GM21367 (cell line): ENCODE results near the gene MFSD6.

Experiments
- ATAC-seq: cut with Tn5 transposase; IDR thresholded peaks from one replicate; pipeline ENCODE4 v1.9.1; 2021; ENCODE audit not compliant: unreplicated experiment

MFSD6 gene

DNA sequence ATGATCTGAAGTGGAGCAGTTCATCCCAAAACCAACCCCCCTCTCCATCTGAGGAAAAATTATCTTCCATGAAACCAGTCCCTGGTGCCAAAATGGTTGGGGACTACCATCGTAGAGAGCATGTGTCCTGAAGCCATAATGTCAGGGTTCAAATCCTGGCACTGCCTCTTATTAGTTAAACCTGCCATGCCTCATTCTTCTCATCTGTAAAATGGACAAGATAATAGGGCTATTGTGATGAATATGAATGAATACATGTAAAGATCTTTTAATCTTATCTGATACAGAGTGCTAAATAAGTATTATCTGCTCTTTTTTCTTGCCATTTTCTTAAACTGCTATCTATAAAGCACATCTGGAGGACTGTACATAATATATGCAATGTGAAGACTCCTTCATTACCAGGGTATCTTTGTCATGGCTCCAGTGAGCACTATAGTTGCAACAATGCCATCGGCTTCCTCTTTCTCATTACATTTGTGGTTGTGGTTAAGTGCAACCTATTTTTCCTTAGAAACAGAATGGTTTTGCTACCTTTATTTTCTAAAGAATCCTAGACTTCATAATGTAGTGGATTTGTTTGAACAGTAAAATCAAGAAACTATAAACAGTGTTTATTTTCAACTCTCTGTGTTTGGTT is 27.0 kb downstream of the MFSD6 start:
- no peak for ATAC-seq

GRCh38 chr2:190436557-190436956 is 28.4 kb downstream of the MFSD6 start:
- ATAC-seq = no peak

DNA sequence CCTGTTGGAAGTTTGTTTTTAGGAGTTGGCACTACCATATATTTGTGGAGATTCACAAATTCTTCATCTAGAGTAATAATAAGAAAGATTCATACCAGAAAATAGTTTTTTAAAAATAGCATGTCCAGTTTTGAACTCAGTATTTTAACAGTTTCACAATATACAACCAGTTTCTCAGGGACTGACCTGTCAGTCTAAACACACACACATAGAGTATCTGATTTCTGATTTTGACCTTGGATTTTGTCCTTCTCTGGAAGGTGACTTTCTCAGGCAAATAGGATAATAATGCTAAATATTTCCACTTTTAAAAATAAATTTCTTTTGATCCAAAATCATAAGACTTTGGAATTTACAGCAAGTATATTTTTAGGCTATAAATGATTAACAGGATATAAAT is 32.0 kb downstream of the MFSD6 start:
- ATAC-seq = no peak

DNA sequence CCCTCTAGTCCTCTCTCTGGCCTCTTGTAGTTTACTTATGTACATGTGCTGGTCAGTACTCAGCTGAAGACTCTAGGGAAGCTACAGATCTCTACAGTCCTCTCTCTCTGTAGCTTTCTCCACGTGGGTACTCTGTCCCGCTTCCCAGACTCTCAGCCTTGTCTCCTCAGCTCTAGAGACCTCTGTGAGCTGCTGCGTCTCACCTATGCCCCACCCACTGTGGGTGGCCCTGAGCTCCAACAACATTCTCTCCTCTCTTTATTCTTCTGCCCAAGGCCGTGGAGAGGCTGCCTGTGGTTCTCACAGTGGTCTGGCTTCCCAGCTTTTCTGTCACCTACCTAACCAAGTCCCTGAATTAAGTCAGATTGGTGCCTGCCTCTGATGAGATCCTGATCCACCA is 33.4 kb downstream of the MFSD6 start:
- ATAC-seq = no peak

DNA sequence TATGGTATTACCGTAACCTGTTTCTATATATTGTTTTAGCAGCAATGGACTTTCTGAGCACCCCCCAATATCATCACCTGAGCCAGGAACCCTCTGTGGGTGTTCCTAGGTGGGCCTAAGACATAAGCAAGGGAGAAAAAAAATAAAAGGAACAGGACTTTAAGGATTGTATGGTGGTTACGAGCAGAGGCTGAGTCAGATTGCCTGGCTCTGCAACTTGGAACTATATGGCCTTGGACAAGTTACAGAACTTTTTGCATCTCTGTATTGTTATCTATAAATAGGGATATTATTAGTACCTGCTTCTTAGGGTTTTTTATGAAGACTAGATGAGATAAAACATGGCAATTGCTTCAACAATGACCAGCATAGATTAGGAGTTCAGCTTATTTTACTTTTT is 34.9 kb downstream of the MFSD6 start:
- no peak for ATAC-seq

GRCh38 chr2:190443778-190444481 is 35.8 kb downstream of the MFSD6 start:
- no peak for ATAC-seq

DNA sequence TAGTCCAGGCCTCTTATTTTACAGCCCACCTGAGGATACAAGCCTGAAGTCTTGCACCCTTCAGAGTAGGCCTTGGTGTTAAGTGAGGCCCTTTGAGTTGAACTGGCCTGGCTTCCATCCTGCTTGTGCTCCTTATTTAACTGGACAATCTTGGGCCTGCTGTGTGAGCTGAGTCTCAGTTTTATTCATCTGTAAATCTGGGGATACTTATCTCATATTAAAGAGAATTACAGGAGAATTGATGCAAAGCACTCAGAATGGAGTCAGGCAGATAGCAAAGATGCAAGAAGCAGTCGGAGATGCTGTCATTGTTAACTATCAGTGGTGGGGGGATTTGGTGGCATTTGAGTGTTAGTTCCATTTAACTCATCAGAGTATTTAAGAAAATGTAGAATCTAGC is 36.8 kb downstream of the MFSD6 start:
- ATAC-seq = no peak

DNA sequence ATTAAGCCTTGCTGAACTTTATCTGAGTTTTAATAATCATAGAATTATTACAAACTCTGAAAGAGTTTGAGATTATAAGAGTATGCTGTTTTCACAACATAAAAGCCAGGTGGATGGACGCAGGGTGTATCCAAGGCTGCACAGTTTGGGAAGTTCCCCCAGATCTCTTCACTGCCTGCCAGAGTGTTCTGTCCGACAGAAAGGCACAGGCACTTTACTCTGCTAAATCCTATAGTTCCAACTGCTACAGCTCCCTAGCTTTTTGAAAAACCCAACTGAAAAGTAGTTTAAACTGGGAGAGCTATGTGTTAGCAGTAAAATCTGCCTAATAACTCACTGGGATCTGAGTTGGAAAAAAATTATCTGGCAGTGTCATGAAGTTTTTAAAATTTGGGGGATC is 38.0 kb downstream of the MFSD6 start:
- ATAC-seq = no peak

- no peak for ATAC-seq
Measured at GRCh38 chr2:190446750-190447516, 38.8 kb downstream of the MFSD6 start.

- ATAC-seq = no peak
Measured at GRCh38 chr2:190447766-190448165, 39.6 kb downstream of the MFSD6 start.

- no peak for ATAC-seq
Measured at GRCh38 chr2:190449925-190450324, 41.8 kb downstream of the MFSD6 start.

DNA sequence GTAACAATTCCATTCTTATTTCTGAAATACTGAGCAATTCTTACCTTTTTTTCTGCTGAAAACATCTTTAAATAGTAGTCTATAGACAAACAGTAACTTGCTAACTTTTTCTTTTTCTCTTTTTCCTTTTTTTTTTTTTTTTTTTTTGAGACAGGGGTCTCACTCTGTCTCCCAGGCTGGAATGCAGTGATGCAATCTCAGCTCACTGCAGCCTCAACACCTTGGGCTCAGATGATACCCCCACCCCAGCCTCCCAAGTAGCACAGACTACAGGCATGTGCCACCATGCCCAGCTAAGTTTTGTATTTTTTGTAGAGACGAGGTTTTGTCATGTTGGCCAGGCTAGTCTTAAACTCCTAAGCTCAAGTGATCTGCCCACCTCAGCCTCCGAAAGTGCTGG is 42.2 kb downstream of the MFSD6 start:
- ATAC-seq = no peak

DNA sequence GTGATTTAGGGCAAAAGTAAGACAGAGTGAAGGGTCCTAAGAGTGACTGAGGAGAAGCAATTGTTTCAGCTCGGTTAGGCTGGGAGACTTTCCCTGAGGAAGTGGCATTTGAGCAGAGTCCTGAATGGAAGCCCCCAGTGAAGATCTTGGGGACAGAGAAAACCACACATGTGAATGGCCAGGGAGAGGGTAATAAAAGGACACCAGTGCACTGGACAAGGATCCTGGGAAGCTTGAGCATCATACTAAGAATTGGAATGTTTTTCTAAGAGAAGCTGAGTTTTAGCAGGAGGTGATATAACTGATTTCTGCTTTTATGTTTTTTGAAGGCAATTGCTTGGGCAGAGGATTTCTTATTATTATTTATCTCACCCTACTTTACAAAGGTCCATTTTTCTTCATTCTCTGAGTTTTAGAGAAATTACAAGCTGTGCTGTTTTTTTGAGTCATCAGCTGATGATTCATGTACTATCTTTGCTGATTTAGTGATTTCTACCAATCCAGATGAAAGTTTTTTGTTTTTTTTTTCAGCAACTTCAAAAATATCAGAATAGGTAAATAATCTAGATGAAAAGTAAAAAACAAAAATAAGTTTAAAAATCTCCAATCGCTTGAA is 43.5 kb downstream of the MFSD6 start:
- no peak for ATAC-seq

DNA sequence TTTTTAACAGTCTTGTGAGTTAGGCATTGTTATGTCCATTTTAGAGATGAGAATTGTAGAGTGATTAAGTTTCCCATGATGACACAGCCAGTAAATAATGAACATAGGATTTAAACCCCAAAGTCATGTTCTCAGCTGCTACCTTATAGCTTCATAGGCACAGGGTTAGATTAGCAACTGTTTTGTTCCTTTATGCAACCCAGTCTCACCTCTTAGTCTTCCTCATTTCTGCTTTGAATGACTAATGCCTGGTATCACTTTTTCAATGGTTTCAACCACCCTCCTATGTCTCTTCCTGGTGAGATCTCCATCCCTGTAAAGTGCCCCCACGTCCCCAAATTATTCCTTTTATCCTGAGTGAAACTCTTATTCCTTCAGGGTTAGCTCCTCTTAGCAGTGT is 44.3 kb downstream of the MFSD6 start:
- ATAC-seq = no peak

DNA sequence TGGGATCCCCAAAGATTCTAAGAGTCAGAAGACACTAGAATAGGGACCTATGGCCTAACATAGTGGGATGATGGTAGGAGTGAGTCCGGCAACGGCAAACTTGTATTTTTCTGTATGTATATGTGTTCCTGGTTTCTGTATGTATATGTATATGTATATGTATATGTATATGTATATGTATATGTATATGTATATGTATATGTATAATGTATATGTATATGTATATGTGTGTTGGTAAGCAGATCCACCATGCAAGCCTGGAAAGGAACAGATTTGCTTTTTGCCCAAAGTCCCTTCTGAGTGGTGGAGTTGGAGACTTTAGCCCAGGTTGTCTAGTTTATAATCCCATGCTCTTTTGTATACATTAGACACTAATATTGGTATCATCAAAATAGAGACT is 46.6 kb downstream of the MFSD6 start:
- ATAC-seq = no peak

DNA sequence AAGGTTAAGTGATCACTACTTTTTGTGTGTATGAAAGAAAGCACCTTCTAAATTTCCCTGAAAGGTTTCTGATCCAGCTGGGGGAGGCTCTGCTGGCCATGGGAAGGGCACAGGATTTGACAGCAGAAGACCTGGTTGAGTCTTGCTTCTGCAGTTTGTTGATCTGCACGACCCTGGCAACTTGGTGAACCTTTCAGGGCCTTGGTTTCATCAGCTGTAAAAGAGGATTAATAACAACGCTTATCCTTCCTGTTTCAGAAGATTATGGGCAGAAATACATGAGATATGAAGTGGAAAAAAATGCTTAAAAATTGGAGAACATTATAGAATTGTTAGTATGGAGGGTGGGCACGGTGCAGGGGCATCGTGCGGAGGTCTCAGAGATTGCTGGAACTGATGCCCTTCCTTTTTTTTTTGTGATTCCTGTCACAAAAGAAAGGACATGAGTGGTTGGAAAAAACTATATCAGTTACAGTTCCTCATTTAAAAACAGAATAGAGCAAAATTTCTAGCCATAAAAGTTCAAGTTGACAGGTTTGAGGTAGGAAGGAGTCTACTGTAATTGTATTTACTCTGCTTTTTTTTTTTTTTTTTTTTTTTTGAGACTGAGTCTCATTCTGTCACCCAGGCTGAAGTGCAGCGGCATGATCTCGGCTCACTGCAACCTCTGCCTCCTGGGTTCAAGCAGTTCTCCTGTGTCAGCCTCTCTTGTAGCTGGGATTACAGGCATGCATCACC is 47.4 kb downstream of the MFSD6 start:
- no peak for ATAC-seq

DNA sequence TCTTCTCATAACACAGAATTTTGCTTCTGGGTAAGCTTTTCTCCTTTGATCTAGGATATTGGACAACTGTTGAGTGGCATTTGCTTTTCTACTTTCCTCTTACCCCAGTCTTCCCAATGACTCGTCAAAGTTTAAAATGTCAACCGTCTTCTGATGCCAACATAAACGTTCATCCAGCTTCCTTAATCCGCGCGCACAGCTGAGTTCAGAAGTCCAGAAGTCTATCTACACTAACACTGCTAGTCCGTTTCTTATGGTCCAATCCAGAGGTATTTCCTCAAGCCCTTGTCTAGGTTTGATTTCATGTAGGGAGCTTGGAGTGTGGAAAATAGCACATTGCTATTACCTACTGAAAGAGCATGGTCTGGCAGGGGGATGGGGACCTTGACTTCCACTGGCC is 48.7 kb downstream of the MFSD6 start:
- ATAC-seq = no peak

- ATAC-seq = no peak
Measured at GRCh38 chr2:190457256-190457655, 49.1 kb downstream of the MFSD6 start.

DNA sequence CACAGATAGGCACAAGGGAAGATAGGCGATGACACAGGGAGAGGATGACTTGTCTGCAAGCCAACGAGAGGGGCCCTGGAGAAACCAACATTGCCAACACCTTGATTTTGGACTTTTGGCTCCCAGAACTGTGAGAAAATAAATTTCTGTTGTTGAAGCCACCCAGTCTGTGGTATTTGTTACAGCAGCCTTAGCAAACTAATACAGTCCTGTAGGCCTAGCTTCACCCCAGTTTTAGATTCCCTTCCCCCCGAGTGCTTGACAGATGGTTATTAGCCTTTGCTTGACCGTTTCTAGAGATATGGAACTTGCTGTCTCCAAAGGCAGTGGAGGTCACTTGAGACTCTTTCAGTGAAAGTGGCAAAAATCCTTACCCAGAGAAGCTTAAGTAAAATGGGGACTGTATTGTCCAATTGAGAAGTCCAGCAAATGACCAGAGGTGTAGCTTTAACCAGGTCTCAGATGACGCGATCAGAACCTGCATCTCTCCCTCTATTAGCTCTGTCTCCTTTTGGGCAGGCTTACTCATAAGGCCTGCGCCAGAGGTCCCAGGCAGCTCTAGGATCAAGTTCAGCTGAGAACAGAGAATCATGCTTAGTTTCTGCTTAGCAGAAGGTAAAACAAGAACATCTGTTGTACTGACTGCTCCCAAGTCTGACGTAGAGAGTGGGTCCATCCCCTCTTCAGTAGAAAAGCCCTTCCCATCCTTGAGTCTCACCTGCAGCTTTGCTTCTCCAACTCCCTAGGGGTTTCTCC is 50.4 kb downstream of the MFSD6 start:
- ATAC-seq = no peak

- no peak for ATAC-seq
Measured at GRCh38 chr2:190459881-190460280, 51.7 kb downstream of the MFSD6 start.
